D721Med (cell line): ENCODE data around the gene NPR3.
A peak's percentile ranks its signal among the peaks of the same experiment; 100 is the strongest.

Experiments used
- DNase-seq: peaks from one replicate; pipeline ENCODE4 v3.0.0; 2011; ENCODE audit warnings: low spot score; ENCODE audit not compliant: insufficient read length
- FAIRE-seq: peaks from 2 replicates; lab custom pipeline; 2011; peaks lifted over from hg19 to GRCh38; lab: Jason Lieb, UNC
- CTCF ChIP-seq: IDR thresholded peaks from 2 replicates; pipeline ENCODE4 v1.5.1; 2012; ENCODE audit warnings: mild to moderate bottlenecking, control low read depth; ENCODE audit not compliant: insufficient read depth; ENCODE audit errors: missing control alignments

Gene NPR3

GRCh38 chr5:32711362-32711680, 200 bp downstream of the NPR3 start:
- no peak for TF ChIP-seq CTCF

GRCh38 chr5:32711681-32712480, 760 bp downstream of the NPR3 start:
- DNase-seq, result no peak
- FAIRE-seq, result no peak
- TF ChIP-seq CTCF, result no peak

More at GRCh38 chr5:32711362-32711680, 200 bp downstream of the NPR3 start:
- DNase-seq (no peak), FAIRE-seq (no peak)

- TF ChIP-seq CTCF, result no peak
- FAIRE-seq (no peak), DNase-seq (no peak)
Observed at GRCh38 chr5:32712481-32713360, 1.6 kb downstream of the NPR3 start.

DNA sequence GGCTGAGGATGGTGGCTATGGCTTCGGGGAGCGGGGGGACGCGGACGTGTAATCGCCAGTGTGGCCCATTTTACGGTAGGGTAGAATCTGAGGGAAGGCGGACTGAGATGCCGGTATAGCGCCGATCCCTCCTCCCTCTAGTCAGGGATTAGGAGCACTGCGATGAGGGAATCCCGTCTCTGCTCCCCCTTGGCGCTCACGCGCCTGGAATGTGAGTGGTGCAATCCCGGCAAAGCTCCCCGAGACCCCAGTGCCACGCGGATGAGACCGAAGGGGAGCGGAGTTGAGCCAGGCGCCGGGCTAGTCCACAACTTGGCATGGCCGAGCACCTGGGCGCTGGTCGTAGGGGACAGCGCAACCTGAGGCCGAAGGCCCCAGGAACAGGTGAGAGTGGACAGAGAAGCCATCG, 2.2 kb downstream of the NPR3 start:
- DNase-seq (no peak), FAIRE-seq (no peak)
- no peak for TF ChIP-seq CTCF

- FAIRE-seq (no peak), DNase-seq (peak; percentile 13)
- no peak for TF ChIP-seq CTCF
Observed at GRCh38 chr5:32713770-32714381, 2.8 kb downstream of the NPR3 start.

- DNase-seq (no peak), FAIRE-seq (no peak)
- no peak for TF ChIP-seq CTCF
Observed at GRCh38 chr5:32714836-32715235, 3.7 kb downstream of the NPR3 start.
